ENCODE measurements around the gene IFI16.
"Not testable (repeated sequence)": the region's sequence is repeated elsewhere in the genome, so short reads cannot be mapped to it uniquely, and the experiment has no call there.

Gene IFI16

GRCh38 chr1:159008744-159009188, 941 bp upstream of the IFI16 start:
- DNase-seq, result peak; percentile 74

GRCh38 chr1:159009287-159009686, 420 bp upstream of the IFI16 start:
- DNase-seq, result no peak

DNA sequence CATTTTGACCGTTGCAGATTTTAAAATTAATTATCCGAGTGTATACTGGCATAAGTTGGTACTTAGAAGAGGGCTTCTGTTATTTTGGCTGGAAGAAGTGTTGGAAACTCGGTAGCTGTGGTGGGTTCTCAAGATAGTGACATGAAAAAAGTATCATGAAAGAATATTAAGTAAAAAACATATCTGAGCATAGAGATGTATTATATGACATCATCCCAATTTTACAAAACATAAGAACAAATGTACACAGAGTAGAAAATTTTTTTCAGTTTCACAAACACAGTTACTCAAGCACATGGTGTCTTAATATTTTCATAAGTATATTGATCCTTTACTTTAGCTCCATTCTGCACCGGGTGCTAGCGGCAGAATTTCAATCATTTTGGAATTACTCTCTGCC, 684 bp downstream of the IFI16 start:
- peak; percentile 67 for DNase-seq

GRCh38 chr1:159011001-159011400, 1.3 kb downstream of the IFI16 start:
- DNase-seq, result peak; percentile 67

DNA sequence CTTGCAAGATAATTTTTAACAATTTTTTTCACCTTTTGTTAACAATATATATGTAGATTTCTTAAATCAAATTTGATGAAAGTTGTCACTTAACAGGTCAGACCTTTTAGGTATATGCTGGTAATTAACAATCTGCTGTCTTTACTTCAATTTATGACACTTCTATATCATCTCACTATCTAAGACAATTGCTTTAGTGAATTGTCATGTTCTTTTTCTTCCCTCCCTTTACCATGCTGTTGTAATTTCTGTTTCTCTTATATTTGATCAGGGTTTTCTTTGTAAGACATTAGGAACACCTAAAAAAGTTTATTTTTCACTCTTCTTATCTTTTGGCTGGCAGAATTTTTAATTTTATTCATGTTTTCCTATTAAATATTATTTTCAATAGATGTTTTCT, 2.0 kb downstream of the IFI16 start:
- DNase-seq, result peak; percentile 40

DNA sequence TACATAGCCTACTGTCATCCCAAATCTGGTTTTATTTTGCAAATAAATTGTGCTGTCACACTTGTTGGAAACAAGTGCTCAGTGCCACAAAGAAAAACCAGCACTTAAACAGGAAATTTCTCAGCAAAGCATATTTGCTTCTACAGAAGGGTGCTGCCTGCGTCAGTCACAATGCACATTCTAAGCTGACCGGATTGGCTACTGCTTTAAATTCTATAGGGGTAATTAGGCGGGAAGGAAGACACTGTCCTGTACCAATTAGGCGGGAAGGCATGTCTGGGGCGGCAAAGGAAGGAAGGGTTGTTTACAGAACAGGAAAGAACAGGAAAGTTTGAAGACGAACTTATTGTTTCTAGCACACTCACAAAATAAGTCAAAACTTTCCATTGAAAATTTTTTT, 2.8 kb downstream of the IFI16 start:
- peak; percentile 89 for DNase-seq

GRCh38 chr1:159014003-159014571, 4.4 kb downstream of the IFI16 start:
- DNase-seq, result peak; percentile 26

- peak; percentile 30 for DNase-seq
These were observed 5.1 kb downstream of the IFI16 start for GRCh38 chr1:159014851-159015250.

DNA sequence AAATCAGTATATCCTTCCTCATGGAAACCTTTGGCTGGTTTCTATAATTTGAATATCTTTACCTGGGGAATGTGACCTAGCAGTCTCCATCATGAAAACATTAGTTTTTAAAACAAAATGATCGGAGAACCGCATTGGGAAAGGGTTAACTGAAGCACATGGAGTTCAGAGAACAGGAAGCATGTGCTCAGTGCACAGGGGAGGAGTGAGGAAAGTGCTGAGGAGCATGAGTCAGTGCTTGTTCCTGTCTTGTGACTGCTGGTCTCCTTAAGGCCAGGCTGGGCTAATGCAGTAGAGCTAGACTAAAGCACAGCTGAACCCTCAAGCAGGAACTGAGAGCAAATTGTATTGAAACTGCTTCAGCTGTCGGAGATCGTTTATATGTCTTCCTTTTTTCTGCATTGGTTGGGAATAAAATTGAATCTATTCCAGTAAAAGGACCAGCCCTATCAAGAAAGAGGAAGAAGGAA, 5.8 kb downstream of the IFI16 start:
- peak; percentile 97 for DNase-seq

DNA sequence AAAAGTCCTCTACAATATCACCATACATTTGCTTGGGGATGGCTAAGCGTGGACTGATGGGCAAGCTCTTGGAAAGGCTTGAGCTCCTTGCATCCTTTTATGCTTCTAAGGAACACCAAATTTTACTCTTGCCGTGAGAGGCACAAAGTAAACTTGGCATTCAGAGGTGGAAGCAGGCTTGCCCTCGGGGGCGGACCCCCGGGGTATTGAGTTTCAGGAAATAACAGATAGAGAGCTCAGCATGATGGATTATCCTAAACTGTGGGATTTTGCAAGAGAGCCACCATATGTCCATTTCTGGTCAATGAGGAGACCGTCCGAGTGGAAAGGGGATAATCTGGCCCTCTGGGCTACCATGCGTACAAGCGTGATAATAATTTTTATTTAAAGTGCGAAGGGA, 14.0 kb downstream of the IFI16 start:
- DNase-seq, result no peak

DNA sequence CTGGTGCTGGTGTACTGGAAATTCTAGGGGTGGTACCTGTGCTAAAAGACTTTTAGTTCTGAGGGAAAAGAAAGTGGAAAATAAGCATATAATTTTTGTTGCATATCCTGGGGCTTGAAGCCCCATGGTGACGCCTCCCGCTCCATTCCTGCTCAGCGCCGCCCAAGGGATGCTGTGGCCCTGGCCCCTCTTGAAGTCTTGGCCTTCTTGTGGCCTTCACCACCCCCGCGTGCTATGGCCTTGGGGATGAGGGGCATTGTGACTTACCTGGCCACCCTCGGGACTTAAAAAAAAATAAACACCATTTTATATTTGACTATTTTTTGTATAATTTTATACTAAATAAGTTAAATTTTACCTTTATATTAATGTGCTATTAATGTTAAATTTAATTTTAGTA, 15.3 kb downstream of the IFI16 start:
- no peak for DNase-seq

- not testable (repeated sequence) for DNase-seq
These were observed 17.1 kb downstream of the IFI16 start for GRCh38 chr1:159026841-159027240.

DNA sequence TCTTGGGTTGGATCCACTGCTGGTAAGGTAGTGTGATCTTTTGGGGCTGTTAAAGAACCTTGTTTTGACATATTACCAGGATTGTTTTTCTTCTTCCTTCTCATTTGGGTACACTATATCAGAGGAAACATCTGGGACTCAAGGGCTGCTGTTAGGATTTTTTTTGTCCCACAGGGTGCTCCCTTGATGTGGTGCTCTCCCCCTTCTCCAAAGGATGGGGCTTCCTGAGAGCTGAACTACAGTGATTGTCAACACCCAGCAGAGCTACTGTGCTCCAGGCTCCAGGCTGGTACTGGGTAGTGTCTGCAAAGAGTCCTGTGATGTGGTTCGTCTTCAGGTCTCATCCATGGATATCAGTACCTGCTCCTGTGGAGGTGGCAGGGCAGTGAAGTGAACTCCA, 20.6 kb downstream of the IFI16 start:
- DNase-seq, result no peak

DNA sequence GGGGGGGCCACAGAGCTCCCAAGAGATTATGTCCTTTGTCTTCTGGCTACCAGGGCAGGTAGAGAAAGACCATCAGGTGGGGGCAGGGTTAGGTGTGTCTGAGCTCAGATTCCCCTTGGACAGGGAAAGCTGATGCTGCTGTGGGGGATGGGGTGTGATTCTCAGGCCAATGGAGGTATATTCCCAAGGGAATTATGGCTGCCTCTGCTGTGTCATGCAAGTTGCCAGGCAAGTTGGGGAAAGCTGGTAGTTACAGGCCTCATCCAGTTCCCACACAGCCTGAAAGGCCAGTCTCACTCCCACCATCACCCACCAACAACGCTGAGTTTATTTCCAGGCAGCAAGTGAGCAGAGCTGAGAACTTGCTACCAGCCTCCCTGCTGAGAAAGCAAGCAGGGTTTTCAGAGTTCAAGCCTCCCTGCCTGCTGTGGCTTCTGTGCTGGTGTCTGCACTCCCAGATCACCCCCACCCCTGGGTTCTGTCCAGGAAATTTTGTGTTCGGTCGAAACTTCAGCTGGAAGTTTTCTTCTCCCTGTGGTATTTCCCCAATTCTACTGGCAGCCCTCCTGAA, 21.3 kb downstream of the IFI16 start:
- DNase-seq, result no peak

GRCh38 chr1:159040206-159040605, 30.5 kb downstream of the IFI16 start:
- no peak for DNase-seq

DNA sequence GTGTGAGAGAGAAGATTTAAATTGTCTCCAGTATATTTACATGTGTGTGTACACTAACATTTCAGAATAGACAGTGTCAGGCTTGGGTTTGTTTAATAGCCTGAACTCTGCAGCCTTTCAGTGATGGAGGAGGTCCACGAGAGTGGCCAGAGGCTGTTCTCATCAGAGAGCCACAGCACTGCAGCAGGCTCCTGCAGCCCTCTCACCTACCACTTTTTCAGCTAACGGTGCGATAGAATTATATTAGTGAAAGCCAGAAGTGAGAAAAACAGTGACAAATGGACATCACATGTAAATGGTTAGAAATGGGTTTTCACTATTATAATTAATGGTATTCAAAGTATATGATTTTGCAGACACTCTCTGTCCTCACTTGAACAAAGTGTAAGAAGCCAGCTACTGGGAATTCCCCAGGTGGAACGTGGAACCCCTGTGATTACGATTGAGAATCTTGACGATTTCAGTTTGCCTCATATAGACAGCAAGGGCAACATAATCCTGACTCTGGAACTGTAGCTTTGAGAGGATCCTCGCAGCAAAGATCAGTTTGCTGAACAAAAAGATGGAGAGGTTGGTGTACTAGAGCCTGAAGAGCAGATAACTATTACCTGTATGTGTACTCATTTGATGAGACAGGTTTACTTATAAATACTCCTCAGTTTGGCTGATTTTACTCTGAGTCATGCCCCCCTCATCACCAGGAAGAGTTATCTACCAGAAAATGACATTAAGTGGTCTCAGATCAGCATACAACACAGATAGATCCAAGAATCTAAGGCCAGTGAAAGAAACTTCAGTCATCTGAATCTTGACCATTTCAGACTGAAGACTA, 31.4 kb downstream of the IFI16 start:
- DNase-seq, result no peak

GRCh38 chr1:159046486-159046885, 36.8 kb downstream of the IFI16 start:
- DNase-seq, result not testable (repeated sequence)

- DNase-seq, result no peak
These were observed 41.7 kb downstream of the IFI16 start for GRCh38 chr1:159051436-159051835.

GRCh38 chr1:159054427-159054826, 44.7 kb downstream of the IFI16 start:
- DNase-seq, result no peak

- DNase-seq, result peak; percentile 35
These were observed 45.5 kb downstream of the IFI16 start for GRCh38 chr1:159055181-159055641.

- DNase-seq, result no peak
These were observed 46.5 kb downstream of the IFI16 start for GRCh38 chr1:159056069-159056698.

DNA sequence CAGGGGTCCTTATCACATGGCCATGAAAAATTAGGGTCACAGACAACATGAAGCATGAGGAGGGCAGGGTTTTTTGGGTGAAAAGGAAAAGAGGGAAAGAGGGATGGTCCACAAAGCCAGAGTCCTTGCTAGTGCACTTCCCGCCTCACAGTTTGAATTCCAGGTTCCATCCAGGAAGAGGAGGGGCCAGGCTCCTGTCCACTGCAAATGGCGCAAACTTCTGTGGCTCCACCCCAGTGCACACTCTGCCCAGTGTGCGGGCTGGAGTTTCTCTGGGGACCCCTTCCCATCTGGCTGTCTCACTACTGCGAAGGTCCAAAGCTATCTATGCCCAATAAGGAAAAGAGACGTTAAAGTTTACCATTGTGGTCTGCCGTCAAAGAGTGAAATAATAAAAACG, 49.0 kb downstream of the IFI16 start:
- no peak for DNase-seq

DNA sequence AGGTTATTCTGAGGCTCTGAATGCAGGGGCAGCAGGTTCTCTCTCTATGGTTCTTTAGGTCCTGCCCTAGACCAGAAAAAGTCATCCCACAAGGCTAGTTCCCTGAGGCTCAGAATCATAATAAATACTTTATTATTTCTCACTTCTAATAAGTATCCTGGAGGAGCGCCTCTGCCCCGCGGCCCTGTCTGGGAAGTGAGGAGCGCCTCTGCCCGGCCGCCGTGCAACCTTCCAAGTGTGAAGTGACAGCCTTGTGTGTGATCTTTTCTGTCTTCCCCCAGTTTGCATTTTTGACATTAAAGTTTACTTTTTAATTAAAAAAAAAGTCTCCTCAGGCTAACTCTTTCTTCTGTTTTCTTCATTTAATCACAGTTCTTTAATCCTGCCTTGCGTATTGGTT, 55.4 kb downstream of the IFI16 start:
- DNase-seq, result no peak

GRCh38 chr1:159066108-159066507, 56.4 kb downstream of the IFI16 start:
- no peak for DNase-seq
